Retinal pigment epithelial cell (primary cell): ENCODE results near the gene MBNL2.

Experiments used
- DNase-seq: peaks from one replicate; pipeline ENCODE4 v3.0.0-alpha.2; 2010; ENCODE audit warnings: low read depth
- H3K4me3 ChIP-seq: 2 replicates; pipeline ENCODE4 v1.5.1; 2011; ENCODE audit warnings: mild to moderate bottlenecking, low read length, control low read depth, moderate library complexity
- CTCF ChIP-seq: conservative IDR thresholded peaks from 2 replicates; pipeline ENCODE4 v1.5.1; 2011; ENCODE audit warnings: low read depth, low read length, control low read depth, inconsistent platforms

Gene MBNL2

GRCh38 chr13:97272526-97272925 is 50.4 kb downstream of the MBNL2 start:
- DNase-seq: no peak
- H3K4me3 ChIP-seq: no peak overlapping the region
- no peak for TF ChIP-seq CTCF

GRCh38 chr13:97273341-97273831 is 51.3 kb downstream of the MBNL2 start:
- no peak overlapping the region for H3K4me3 ChIP-seq
- no peak for DNase-seq
- TF ChIP-seq CTCF: no peak

GRCh38 chr13:97274829-97275649 is 52.9 kb downstream of the MBNL2 start:
- peak; percentile 89 for DNase-seq
- no peak for TF ChIP-seq CTCF
- H3K4me3 ChIP-seq: no peak overlapping the region

- no peak for DNase-seq
- no peak overlapping the region for H3K4me3 ChIP-seq
- TF ChIP-seq CTCF: no peak
These were observed 53.8 kb downstream of the MBNL2 start for GRCh38 chr13:97275776-97276501.

GRCh38 chr13:97276862-97277269 is 54.7 kb downstream of the MBNL2 start:
- TF ChIP-seq CTCF: no peak
- no peak for DNase-seq
- H3K4me3 ChIP-seq: no peak overlapping the region

- no peak overlapping the region for H3K4me3 ChIP-seq
- no peak for DNase-seq
- no peak for TF ChIP-seq CTCF
These were observed 56.6 kb downstream of the MBNL2 start for GRCh38 chr13:97278435-97279411.
